Neural progenitor cell (in vitro differentiated cells): ENCODE measurements around the gene SCG5.

ENCODE experiments used
- EZH2 ChIP-seq: fragments of 200-600 bp; sonication (generic); IDR thresholded peaks from 2 replicates; pipeline ENCODE4 v1.6.1; 2017; ENCODE audit warnings: antibody characterized with exemption, mild to moderate bottlenecking, moderate library complexity
- EZH2phosphoT487 ChIP-seq: fragments of 200-600 bp; sonication (generic); IDR thresholded peaks from 2 replicates; pipeline ENCODE4 v1.6.1; 2017; ENCODE audit warnings: antibody characterized with exemption
- TF ChIP-seq, protein P1 (sequence below): fragments of 200-600 bp; sonication (generic); IDR thresholded peaks from 2 replicates; pipeline ENCODE4 v1.5.1; 2017; ENCODE audit warnings: antibody characterized with exemption, mild to moderate bottlenecking

DNA sequence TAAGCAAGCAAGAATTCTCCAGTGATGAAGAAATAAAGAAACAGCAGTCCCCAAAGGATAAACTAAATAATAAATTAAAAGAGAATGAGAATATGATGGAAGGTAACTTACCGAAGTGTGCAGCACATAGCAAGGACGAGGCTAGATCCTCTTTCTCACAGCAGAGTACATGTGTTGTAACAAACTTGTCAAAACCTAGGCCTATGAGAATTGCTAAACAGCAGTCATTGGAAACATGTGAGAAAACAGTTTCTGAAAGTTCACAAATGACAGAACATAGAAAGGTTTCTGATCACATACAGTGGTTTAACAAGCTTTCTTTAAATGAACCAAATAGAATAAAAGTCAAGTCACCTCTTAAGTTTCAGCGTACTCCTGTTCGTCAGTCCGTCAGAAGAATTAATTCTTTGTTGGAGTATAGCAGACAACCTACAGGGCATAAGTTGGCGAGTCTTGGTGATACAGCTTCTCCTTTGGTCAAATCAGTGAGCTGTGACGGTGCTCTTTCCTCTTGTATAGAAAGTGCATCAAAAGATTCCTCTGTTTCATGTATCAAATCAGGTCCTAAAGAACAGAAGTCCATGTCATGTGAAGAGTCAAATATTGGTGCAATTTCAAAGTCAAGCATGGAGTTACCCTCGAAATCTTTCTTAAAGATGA is 4.5 kb upstream of the SCG5 start:
- no peak for TF ChIP-seq EZH2
- TF ChIP-seq, protein P1, sequence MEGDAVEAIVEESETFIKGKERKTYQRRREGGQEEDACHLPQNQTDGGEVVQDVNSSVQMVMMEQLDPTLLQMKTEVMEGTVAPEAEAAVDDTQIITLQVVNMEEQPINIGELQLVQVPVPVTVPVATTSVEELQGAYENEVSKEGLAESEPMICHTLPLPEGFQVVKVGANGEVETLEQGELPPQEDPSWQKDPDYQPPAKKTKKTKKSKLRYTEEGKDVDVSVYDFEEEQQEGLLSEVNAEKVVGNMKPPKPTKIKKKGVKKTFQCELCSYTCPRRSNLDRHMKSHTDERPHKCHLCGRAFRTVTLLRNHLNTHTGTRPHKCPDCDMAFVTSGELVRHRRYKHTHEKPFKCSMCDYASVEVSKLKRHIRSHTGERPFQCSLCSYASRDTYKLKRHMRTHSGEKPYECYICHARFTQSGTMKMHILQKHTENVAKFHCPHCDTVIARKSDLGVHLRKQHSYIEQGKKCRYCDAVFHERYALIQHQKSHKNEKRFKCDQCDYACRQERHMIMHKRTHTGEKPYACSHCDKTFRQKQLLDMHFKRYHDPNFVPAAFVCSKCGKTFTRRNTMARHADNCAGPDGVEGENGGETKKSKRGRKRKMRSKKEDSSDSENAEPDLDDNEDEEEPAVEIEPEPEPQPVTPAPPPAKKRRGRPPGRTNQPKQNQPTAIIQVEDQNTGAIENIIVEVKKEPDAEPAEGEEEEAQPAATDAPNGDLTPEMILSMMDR = no peak
- TF ChIP-seq EZH2phosphoT487 = no peak
